HepG2 (cell line): Measurements from ENCODE around the gene SPEM2.

ENCODE experiments used
- CTCF ChIP-seq: sonication (generic); formaldehyde crosslinking; IDR thresholded peaks from 2 replicates; pipeline ENCODE4 v1.5.0; 2020; ENCODE audit warnings: mild to moderate bottlenecking, missing genetic modification reagents, moderate library complexity
- HMGXB4 ChIP-seq, 2 experiments: sonication (generic) in 1 of 2; formaldehyde crosslinking in 1 of 2; IDR thresholded peaks; 2 replicates each; pipeline versions ENCODE4 v1.4.0 to v1.6.1; 2018 to 2020; ENCODE audit warnings: missing genetic modification reagents in 2 of 2, borderline replicate concordance in 1 of 2, low read depth in 1 of 2, mild to moderate bottlenecking in 1 of 2, missing biosample characterization in 1 of 2
- RARG ChIP-seq: sonication (generic); formaldehyde crosslinking; IDR thresholded peaks from 2 replicates; pipeline ENCODE4 v1.4.0; 2020; ENCODE audit warnings: low read depth, mild to moderate bottlenecking, missing genetic modification reagents
- REST ChIP-seq, 2 experiments: IDR thresholded peaks; 2 replicates each; pipeline ENCODE4 v1.6.1; 2011 to 2012; ENCODE audit warnings: low read length in 2 of 2, borderline replicate concordance in 1 of 2, low read depth in 1 of 2, mild to moderate bottlenecking in 1 of 2, moderate library complexity in 1 of 2
- ZNF317 ChIP-seq: sonication (generic); formaldehyde crosslinking; IDR thresholded peaks from 2 replicates; pipeline ENCODE4 v1.5.0; 2020; ENCODE audit warnings: mild to moderate bottlenecking, missing genetic modification reagents
- ZNF567 ChIP-seq: sonication (generic); formaldehyde crosslinking; IDR thresholded peaks from 2 replicates; pipeline ENCODE4 v1.8.1; 2023; ENCODE audit warnings: mild to moderate bottlenecking, missing genetic modification reagents, borderline replicate concordance
- ZSCAN9 ChIP-seq: IDR thresholded peaks from 2 replicates; pipeline ENCODE4 v1.6.1; 2016; ENCODE audit warnings: borderline replicate concordance
- TF ChIP-seq, protein P1 (sequence below): sonication (generic); formaldehyde crosslinking; IDR thresholded peaks from 2 replicates; pipeline ENCODE4 v1.4.0; 2020; ENCODE audit warnings: mild to moderate bottlenecking, missing genetic modification reagents

GRCh38 chr17:7407082-7407481 is 18.3 kb upstream of the SPEM2 start:
- TF ChIP-seq ZSCAN9 (CRISPR knock-in tag) (no peak), ZNF317 (CRISPR knock-in tag) (no peak), RARG (no peak), HMGXB4 (CRISPR knock-in tag; IDR thresholded peaks at IDR 0.05; ENCODE audit: borderline replicate concordance in 1 of 2, low read depth in 1 of 2) (no peak), ZNF567 (CRISPR knock-in tag) (no peak), REST (IDR thresholded peaks at IDR 0.05; ENCODE audit: borderline replicate concordance in 1 of 2, low read depth in 1 of 2, low read length in 2 of 2) (no peak), CTCF (CRISPR knock-in tag) (no peak)
- TF ChIP-seq, protein P1, sequence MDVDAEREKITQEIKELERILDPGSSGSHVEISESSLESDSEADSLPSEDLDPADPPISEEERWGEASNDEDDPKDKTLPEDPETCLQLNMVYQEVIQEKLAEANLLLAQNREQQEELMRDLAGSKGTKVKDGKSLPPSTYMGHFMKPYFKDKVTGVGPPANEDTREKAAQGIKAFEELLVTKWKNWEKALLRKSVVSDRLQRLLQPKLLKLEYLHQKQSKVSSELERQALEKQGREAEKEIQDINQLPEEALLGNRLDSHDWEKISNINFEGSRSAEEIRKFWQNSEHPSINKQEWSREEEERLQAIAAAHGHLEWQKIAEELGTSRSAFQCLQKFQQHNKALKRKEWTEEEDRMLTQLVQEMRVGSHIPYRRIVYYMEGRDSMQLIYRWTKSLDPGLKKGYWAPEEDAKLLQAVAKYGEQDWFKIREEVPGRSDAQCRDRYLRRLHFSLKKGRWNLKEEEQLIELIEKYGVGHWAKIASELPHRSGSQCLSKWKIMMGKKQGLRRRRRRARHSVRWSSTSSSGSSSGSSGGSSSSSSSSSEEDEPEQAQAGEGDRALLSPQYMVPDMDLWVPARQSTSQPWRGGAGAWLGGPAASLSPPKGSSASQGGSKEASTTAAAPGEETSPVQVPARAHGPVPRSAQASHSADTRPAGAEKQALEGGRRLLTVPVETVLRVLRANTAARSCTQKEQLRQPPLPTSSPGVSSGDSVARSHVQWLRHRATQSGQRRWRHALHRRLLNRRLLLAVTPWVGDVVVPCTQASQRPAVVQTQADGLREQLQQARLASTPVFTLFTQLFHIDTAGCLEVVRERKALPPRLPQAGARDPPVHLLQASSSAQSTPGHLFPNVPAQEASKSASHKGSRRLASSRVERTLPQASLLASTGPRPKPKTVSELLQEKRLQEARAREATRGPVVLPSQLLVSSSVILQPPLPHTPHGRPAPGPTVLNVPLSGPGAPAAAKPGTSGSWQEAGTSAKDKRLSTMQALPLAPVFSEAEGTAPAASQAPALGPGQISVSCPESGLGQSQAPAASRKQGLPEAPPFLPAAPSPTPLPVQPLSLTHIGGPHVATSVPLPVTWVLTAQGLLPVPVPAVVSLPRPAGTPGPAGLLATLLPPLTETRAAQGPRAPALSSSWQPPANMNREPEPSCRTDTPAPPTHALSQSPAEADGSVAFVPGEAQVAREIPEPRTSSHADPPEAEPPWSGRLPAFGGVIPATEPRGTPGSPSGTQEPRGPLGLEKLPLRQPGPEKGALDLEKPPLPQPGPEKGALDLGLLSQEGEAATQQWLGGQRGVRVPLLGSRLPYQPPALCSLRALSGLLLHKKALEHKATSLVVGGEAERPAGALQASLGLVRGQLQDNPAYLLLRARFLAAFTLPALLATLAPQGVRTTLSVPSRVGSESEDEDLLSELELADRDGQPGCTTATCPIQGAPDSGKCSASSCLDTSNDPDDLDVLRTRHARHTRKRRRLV (CRISPR knock-in tag), result no peak
